ENCODE data around the gene BDKRB1.

GRCh38 chr14:96272777-96273473, 16.9 kb downstream of the BDKRB1 start:
- TF ChIP-seq EP300 (IDR thresholded peaks at IDR 0.05) (no peak), MAX (IDR thresholded peaks at IDR 0.05) (no peak; the same call in 1 of the 2 replicates), CTCF (IDR thresholded peaks at IDR 0.05) (no peak), HDAC2 (IDR thresholded peaks at IDR 0.05) (no peak), ZFP36 (IDR thresholded peaks at IDR 0.05; ENCODE audit: borderline replicate concordance, partially characterized antibody) (no peak), TP53 (CRISPR knock-in tag; IDR thresholded peaks at IDR 0.05) (no peak), BCL3 (IDR thresholded peaks at IDR 0.05) (no peak), EHF (CRISPR knock-in tag; IDR thresholded peaks at IDR 0.05) (no peak), RAD21 (conservative IDR thresholded peaks at IDR 0.05 in 1 of 2, IDR thresholded peaks at IDR 0.05 in 1 of 2) (peak; percentile 22 to 46; a peak in 3 of 5 replicates), POLR2A (IDR thresholded peaks at IDR 0.05; ENCODE audit: low read length) (no peak), PBX3 (IDR thresholded peaks at IDR 0.05) (no peak)
